Measurements from ENCODE around the gene ACTR2. TPM values are rescaled to one million over a fixed set of nuclear protein-coding genes. Genes with fewer than 3 reads are reported as not detected.
"Not testable (repeated sequence)": the region's sequence is repeated elsewhere in the genome, so short reads cannot be mapped to it uniquely, and the experiment has no call there.

ACTR2 gene
- 246 TPM for polyA plus RNA-seq (2013)

DNA sequence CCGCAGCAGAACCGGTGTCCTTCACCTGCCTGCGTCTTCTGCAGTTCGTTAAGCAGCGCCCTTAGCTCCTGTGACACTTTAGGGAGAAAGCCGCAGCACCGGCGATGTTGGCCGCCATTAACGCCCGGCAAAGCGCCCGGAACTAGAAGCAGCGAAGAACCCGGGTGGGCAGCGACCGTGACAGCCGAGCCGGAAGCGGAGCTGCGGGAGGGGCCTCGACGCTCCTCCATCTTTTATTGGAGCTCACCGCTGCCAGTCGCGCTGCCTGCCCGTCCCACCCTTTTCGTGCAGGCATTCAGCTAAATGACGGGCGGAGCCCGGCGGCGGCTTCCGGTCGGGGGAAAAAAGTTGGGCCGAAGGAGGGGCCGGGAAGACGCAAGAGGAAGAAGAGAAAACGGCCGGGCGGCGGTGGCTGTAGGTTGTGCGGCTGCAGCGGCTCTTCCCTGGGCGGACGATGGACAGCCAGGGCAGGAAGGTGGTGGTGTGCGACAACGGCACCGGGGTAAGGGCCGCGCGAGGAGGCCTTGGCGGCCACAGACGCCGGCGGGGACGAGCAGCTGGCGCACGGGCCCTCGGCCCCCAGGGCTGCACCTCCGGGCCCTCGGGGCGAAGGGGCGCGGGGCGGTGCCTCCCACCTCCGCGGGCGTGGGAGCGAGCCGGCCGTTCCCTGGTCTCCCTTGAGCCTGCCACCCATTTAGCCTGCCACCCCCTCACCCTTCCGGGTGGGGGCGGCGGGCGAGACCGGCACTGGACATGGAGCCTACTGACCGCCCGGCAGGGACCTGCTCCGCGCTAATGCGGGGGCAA, at the start of gene ACTR2:
Gene ACTR2 (plus strand): TSS at position 376 of the 807 bp plus-strand sequence. CDS start 79 bp downstream, at position 455.
- Histone ChIP-seq H3K36me3 (ENCODE audit: control insufficient read depth in 4 of 4, insufficient read depth in 4 of 4, low read length in 3 of 4) (peaks cover 0 to 11% (median 6%) of the 10 kb centered on the region in 4 experiments), H3K9me3 (ENCODE audit: control extremely low read depth in 1 of 5, control insufficient read depth in 4 of 5, insufficient read depth in 2 of 5, low read depth in 1 of 5, low read length in 4 of 5) (no peaks in the 10 kb centered on the region), H3K4me3 (ENCODE audit: control insufficient read depth in 1 of 7, extremely low read depth in 1 of 7, insufficient read depth in 4 of 7, low read depth in 2 of 7, low read length in 6 of 7) (peak within 1 kb of the TSS; percentile 76 to 100 (median 94)), H3K27ac (ENCODE audit: insufficient read depth in 1 of 2, low read depth in 1 of 2, low read length in 2 of 2, poor library complexity in 1 of 2, severe bottlenecking in 2 of 2) (peak within 1 kb of the TSS; percentile 96 to 99), H3K27me3 (replicated peaks in 2 of 5; ENCODE audit: control insufficient read depth in 4 of 5, insufficient read depth in 5 of 5, low read length in 4 of 5) (no peaks in the 10 kb centered on the region), H3K4me1 (ENCODE audit: control extremely low read depth in 1 of 4, control insufficient read depth in 4 of 4, insufficient read depth in 4 of 4, low read length in 3 of 4) (peaks cover 4 to 47% (median 34%) of the 10 kb centered on the region in 4 experiments)
- WGBS (ENCODE audit: insufficient coverage), result under 1% methylated on average over 67 of the region's 82 CpGs
- peak; percentile 98 to 99 (median 99) for DNase-seq
- CTCF ChIA-PET, result interaction anchor here (0.8 to 3.2 kb wide), 3 partner anchors 11 to 28 kb away, joined by 3 to 10 read pairs (median 3); no protein-coding TSS in a partner anchor
- POLR2A ChIA-PET, result interaction anchor here (0.6 to 1.1 kb wide), 5 partner anchors 8 to 1160 kb away, joined by 3 to 9 read pairs (median 3); partner anchors contain the start of gene RAB1A

- WGBS (ENCODE audit: insufficient coverage), result 94% methylated on average over 5 of the region's 5 CpGs
- H3K27me3 ChIP-seq (replicated peaks in 2 of 5; ENCODE audit: control insufficient read depth in 4 of 5, insufficient read depth in 5 of 5, low read length in 4 of 5), result no peaks in the 10 kb centered on the region
- peaks cover 0 to 1% (median 0%) of the 10 kb centered on the region in 5 experiments for H3K9me3 ChIP-seq (ENCODE audit: control extremely low read depth in 1 of 5, control insufficient read depth in 4 of 5, insufficient read depth in 2 of 5, low read depth in 1 of 5, low read length in 4 of 5)
- H3K4me3 ChIP-seq (ENCODE audit: control insufficient read depth in 1 of 7, extremely low read depth in 1 of 7, insufficient read depth in 4 of 7, low read depth in 2 of 7, low read length in 6 of 7), result no peak overlapping the region
- ChIA-PET POLR2A (no interaction called here), CTCF (no interaction called here)
- no peak for DNase-seq
- no peaks in the 10 kb centered on the region for H3K36me3 ChIP-seq (ENCODE audit: control insufficient read depth in 4 of 4, insufficient read depth in 4 of 4, low read length in 3 of 4)
- H3K27ac ChIP-seq (ENCODE audit: insufficient read depth in 1 of 2, low read depth in 1 of 2, low read length in 2 of 2, poor library complexity in 1 of 2, severe bottlenecking in 2 of 2), result no peak overlapping the region
- H3K4me1 ChIP-seq (ENCODE audit: control extremely low read depth in 1 of 4, control insufficient read depth in 4 of 4, insufficient read depth in 4 of 4, low read length in 3 of 4), result peaks cover 0 to 9% (median 3%) of the 10 kb centered on the region in 4 experiments
Observed at GRCh38 chr2:65182570-65182969, 45.1 kb upstream of the ACTR2 start.

DNA sequence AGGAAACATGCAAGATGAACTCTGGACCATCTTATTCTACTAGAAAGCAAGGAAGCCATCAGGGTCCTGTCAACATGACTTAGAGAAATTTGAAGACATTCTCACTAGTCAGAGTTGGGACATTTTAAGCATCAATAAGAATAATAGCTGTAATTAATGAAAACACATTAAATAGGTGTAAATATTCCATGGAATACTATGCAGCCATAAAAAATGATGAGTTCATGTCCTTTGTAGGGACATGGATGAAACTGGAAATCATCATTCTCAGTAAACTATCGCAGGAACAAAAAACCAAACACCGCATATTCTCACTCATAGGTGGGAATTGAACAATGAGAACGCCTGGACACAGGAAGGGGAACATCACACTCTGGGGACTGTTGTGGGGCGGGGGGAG, 44.2 kb upstream of the ACTR2 start:
- H3K27ac ChIP-seq (ENCODE audit: insufficient read depth in 1 of 2, low read depth in 1 of 2, low read length in 2 of 2, poor library complexity in 1 of 2, severe bottlenecking in 2 of 2); POLR2A ChIA-PET; H3K4me3 ChIP-seq (ENCODE audit: control insufficient read depth in 1 of 7, extremely low read depth in 1 of 7, insufficient read depth in 4 of 7, low read depth in 2 of 7, low read length in 6 of 7); H3K36me3 ChIP-seq (ENCODE audit: control insufficient read depth in 4 of 4, insufficient read depth in 4 of 4, low read length in 3 of 4); H3K4me1 ChIP-seq (ENCODE audit: control extremely low read depth in 1 of 4, control insufficient read depth in 4 of 4, insufficient read depth in 4 of 4, low read length in 3 of 4); CTCF ChIA-PET; H3K27me3 ChIP-seq (replicated peaks in 2 of 5; ENCODE audit: control insufficient read depth in 4 of 5, insufficient read depth in 5 of 5, low read length in 4 of 5); H3K9me3 ChIP-seq (ENCODE audit: control extremely low read depth in 1 of 5, control insufficient read depth in 4 of 5, insufficient read depth in 2 of 5, low read depth in 1 of 5, low read length in 4 of 5); DNase-seq: not testable (repeated sequence)
- no CpG with 5 or more reads among the region's 4 CpGs for WGBS (ENCODE audit: insufficient coverage)

DNA sequence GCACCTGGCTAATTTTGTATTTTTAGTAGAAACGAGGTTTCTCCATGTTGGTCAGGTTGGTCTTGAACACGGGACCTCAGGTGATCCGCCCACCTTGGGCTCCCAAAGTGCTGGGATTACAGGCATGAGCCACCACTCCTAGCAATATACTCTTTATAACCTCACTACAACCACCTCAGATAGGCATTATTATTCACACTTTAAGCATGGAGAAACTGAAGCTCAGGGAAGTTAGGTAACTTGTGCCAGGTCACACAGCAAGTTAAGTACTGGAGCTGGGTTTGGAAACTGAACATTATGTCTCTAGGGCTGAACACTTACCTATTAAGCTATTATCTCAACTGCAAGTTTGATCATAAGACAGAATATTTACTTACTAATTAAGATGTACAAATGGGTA, 42.6 kb upstream of the ACTR2 start:
- ChIA-PET POLR2A (interaction anchor here (0.6 to 1.1 kb wide), 2 partner anchors 16 to 235 kb away, joined by 5 to 8 read pairs; no protein-coding TSS in a partner anchor), CTCF (interaction anchor here (1.0 to 3.9 kb wide), 7 partner anchors 10 to 120 kb away, joined by 3 to 24 read pairs (median 3); no protein-coding TSS in a partner anchor)
- Histone ChIP-seq H3K27ac (ENCODE audit: insufficient read depth in 1 of 2, low read depth in 1 of 2, low read length in 2 of 2, poor library complexity in 1 of 2, severe bottlenecking in 2 of 2) (no peak overlapping the region), H3K9me3 (ENCODE audit: control extremely low read depth in 1 of 5, control insufficient read depth in 4 of 5, insufficient read depth in 2 of 5, low read depth in 1 of 5, low read length in 4 of 5) (peaks cover 0 to 1% (median 0%) of the 10 kb centered on the region in 5 experiments), H3K36me3 (ENCODE audit: control insufficient read depth in 4 of 4, insufficient read depth in 4 of 4, low read length in 3 of 4) (no peaks in the 10 kb centered on the region), H3K27me3 (replicated peaks in 2 of 5; ENCODE audit: control insufficient read depth in 4 of 5, insufficient read depth in 5 of 5, low read length in 4 of 5) (no peaks in the 10 kb centered on the region), H3K4me3 (ENCODE audit: control insufficient read depth in 1 of 7, extremely low read depth in 1 of 7, insufficient read depth in 4 of 7, low read depth in 2 of 7, low read length in 6 of 7) (no peak overlapping the region), H3K4me1 (ENCODE audit: control extremely low read depth in 1 of 4, control insufficient read depth in 4 of 4, insufficient read depth in 4 of 4, low read length in 3 of 4) (peaks cover 0 to 4% (median 3%) of the 10 kb centered on the region in 4 experiments)
- no peak for DNase-seq
- 97% methylated on average over 3 of the region's 3 CpGs for WGBS (ENCODE audit: insufficient coverage)

GRCh38 chr2:65186093-65186868, 41.4 kb upstream of the ACTR2 start:
- Histone ChIP-seq H3K27ac (ENCODE audit: insufficient read depth in 1 of 2, low read depth in 1 of 2, low read length in 2 of 2, poor library complexity in 1 of 2, severe bottlenecking in 2 of 2) (no peak overlapping the region), H3K9me3 (ENCODE audit: control extremely low read depth in 1 of 5, control insufficient read depth in 4 of 5, insufficient read depth in 2 of 5, low read depth in 1 of 5, low read length in 4 of 5) (no peaks in the 10 kb centered on the region), H3K4me1 (ENCODE audit: control extremely low read depth in 1 of 4, control insufficient read depth in 4 of 4, insufficient read depth in 4 of 4, low read length in 3 of 4) (peaks cover 0 to 4% (median 3%) of the 10 kb centered on the region in 4 experiments), H3K4me3 (ENCODE audit: control insufficient read depth in 1 of 7, extremely low read depth in 1 of 7, insufficient read depth in 4 of 7, low read depth in 2 of 7, low read length in 6 of 7) (no peak overlapping the region), H3K36me3 (ENCODE audit: control insufficient read depth in 4 of 4, insufficient read depth in 4 of 4, low read length in 3 of 4) (no peaks in the 10 kb centered on the region), H3K27me3 (replicated peaks in 2 of 5; ENCODE audit: control insufficient read depth in 4 of 5, insufficient read depth in 5 of 5, low read length in 4 of 5) (no peaks in the 10 kb centered on the region)
- ChIA-PET POLR2A (interaction anchor here (0.7 kb wide), 1 partner anchor 40 kb away, joined by 5 read pairs; no protein-coding TSS in a partner anchor), CTCF (interaction anchor here (0.7 to 3.9 kb wide), 18 partner anchors 8 to 128 kb away, joined by 3 to 24 read pairs (median 4); no protein-coding TSS in a partner anchor)
- DNase-seq, result no peak
- 96% methylated on average over 19 of the region's 23 CpGs for whole genome bisulfite sequencing (ENCODE audit: insufficient coverage)

- peak; percentile 76 to 87 (median 83) for DNase-seq
- ChIA-PET POLR2A (interaction anchor here (0.5 kb wide), 1 partner anchor 117 kb away, joined by 3 read pairs; no protein-coding TSS in a partner anchor), CTCF (interaction anchor here (0.7 to 3.9 kb wide), 21 partner anchors 9 to 133 kb away, joined by 3 to 24 read pairs (median 4); no protein-coding TSS in a partner anchor)
- Histone ChIP-seq H3K36me3 (ENCODE audit: control insufficient read depth in 4 of 4, insufficient read depth in 4 of 4, low read length in 3 of 4) (no peaks in the 10 kb centered on the region), H3K27ac (ENCODE audit: insufficient read depth in 1 of 2, low read depth in 1 of 2, low read length in 2 of 2, poor library complexity in 1 of 2, severe bottlenecking in 2 of 2) (no peak overlapping the region), H3K9me3 (ENCODE audit: control extremely low read depth in 1 of 5, control insufficient read depth in 4 of 5, insufficient read depth in 2 of 5, low read depth in 1 of 5, low read length in 4 of 5) (no peaks in the 10 kb centered on the region), H3K4me1 (ENCODE audit: control extremely low read depth in 1 of 4, control insufficient read depth in 4 of 4, insufficient read depth in 4 of 4, low read length in 3 of 4) (peaks cover 0 to 4% (median 3%) of the 10 kb centered on the region in 4 experiments), H3K27me3 (replicated peaks in 2 of 5; ENCODE audit: control insufficient read depth in 4 of 5, insufficient read depth in 5 of 5, low read length in 4 of 5) (no peaks in the 10 kb centered on the region), H3K4me3 (ENCODE audit: control insufficient read depth in 1 of 7, extremely low read depth in 1 of 7, insufficient read depth in 4 of 7, low read depth in 2 of 7, low read length in 6 of 7) (no peak overlapping the region)
- WGBS (ENCODE audit: insufficient coverage), result 78% methylated on average over 15 of the region's 19 CpGs
Observed at GRCh38 chr2:65186872-65187851, 40.5 kb upstream of the ACTR2 start.

Data from common myeloid progenitor, CD34-positive (primary cell).